ENCODE results near the gene VPS4B.

Gene VPS4B

DNA sequence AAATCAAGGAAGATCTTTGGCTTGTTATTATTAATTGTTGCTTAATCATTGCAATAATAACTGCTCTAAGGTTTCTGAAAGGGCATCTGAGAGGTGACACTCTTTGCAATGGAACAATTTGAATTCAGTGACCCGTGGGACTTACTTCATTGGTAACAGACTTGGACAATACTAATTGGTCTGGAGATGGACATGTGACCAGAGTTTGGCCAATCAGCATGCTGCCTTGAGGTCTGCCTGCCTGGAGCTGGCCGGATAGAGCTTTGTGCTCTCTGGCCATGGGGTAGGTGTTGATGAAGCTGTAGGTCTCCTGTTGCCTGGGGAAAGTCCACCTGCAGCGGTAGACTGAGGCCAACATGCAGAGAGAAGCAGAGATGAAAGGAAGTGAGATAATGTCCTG lies 24.0 kb upstream of the VPS4B start:
- H3K27ac ChIP-seq: peak overlapping the region; percentile 96
- ChIA-PET CTCF (no interaction called here), POLR2A (ENCODE audit: low non-redundant PET) (no interaction called here)
- TF ChIP-seq, protein P1, sequence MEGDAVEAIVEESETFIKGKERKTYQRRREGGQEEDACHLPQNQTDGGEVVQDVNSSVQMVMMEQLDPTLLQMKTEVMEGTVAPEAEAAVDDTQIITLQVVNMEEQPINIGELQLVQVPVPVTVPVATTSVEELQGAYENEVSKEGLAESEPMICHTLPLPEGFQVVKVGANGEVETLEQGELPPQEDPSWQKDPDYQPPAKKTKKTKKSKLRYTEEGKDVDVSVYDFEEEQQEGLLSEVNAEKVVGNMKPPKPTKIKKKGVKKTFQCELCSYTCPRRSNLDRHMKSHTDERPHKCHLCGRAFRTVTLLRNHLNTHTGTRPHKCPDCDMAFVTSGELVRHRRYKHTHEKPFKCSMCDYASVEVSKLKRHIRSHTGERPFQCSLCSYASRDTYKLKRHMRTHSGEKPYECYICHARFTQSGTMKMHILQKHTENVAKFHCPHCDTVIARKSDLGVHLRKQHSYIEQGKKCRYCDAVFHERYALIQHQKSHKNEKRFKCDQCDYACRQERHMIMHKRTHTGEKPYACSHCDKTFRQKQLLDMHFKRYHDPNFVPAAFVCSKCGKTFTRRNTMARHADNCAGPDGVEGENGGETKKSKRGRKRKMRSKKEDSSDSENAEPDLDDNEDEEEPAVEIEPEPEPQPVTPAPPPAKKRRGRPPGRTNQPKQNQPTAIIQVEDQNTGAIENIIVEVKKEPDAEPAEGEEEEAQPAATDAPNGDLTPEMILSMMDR (conservative IDR thresholded peaks at IDR 0.05; ENCODE audit: low read depth): no peak
- no peak for DNase-seq (ENCODE audit: low spot score)

DNA sequence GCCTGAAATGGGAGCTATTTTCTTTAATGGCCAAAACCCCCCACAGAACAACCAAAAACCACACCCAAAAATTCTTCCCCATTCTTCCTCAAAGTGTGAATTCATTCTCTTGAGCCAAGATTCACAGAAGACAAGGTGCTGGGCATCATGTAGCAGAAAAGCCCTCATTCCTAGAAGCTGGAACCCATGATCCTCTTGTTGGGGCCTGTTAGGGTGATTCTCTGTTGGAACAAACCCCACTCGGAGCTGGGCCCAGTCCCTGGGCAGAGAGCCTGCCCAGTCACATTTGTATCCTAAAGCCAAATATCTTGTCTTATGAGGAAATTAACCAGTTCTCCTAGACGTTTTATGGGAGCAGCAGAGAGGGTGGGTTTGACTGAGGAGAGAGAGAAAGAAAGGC lies 22.8 kb upstream of the VPS4B start:
- DNase-seq (ENCODE audit: low spot score): peak; percentile 32
- ChIA-PET POLR2A (ENCODE audit: low non-redundant PET) (interaction anchor here (1.2 to 1.4 kb wide), 2 partner anchors 31 to 79 kb away, joined by 3 read pairs; partner anchors contain the start of gene SERPINB5), CTCF (interaction anchor here (0.7 kb wide), 1 partner anchor 430 kb away, joined by 3 read pairs; no protein-coding TSS in a partner anchor)
- TF ChIP-seq, protein P1 (conservative IDR thresholded peaks at IDR 0.05; ENCODE audit: low read depth): no peak
- H3K27ac ChIP-seq: peak overlapping the region; percentile 96

DNA sequence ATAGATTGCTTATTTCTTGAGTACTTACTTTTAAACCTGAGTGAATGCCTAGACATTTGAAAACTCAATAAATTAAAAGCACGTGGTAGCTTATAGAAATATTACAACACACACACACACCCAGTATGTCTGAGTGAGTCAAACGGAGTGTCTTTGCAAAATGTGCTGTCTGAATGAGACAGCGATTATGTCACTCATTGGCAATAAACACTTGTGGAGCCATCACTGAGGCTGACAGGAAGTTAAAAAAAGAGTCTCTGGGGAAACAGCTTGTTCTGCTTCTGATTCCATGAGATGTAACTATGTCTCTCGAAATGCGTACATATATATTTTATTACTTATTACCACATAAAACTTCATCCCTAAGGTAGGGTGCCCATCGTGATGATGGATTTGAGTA lies 22.3 kb upstream of the VPS4B start:
- peak; percentile 81 for DNase-seq (ENCODE audit: low spot score)
- POLR2A ChIA-PET (ENCODE audit: low non-redundant PET): interaction anchor here (1.2 to 1.4 kb wide), 2 partner anchors 32 to 79 kb away, joined by 3 read pairs; partner anchors contain the start of gene SERPINB5
- H3K27ac ChIP-seq: peak overlapping the region; percentile 96
- CTCF ChIA-PET: interaction anchor here (0.6 to 0.7 kb wide), 3 partner anchors 11 to 438 kb away, joined by 3 read pairs; no protein-coding TSS in a partner anchor
- TF ChIP-seq, protein P1 (conservative IDR thresholded peaks at IDR 0.05; ENCODE audit: low read depth): no peak

GRCh38 chr18:63443829-63444228 lies 21.6 kb upstream of the VPS4B start:
- ChIA-PET CTCF (interaction anchor here (0.6 kb wide), 2 partner anchors 10 to 437 kb away, joined by 3 read pairs; no protein-coding TSS in a partner anchor), POLR2A (ENCODE audit: low non-redundant PET) (interaction anchor here (1.4 kb wide), 1 partner anchor 78 kb away, joined by 3 read pairs; no protein-coding TSS in a partner anchor)

GRCh38 chr18:63440881-63441280 lies 18.6 kb upstream of the VPS4B start:
- ChIA-PET POLR2A (ENCODE audit: low non-redundant PET) (no interaction called here), CTCF (no interaction called here)
- no peak for DNase-seq (ENCODE audit: low spot score)
- TF ChIP-seq, protein P1 (conservative IDR thresholded peaks at IDR 0.05; ENCODE audit: low read depth): no peak
- H3K27ac ChIP-seq: peak overlapping the region; percentile 48

More at GRCh38 chr18:63443829-63444228, 21.6 kb upstream of the VPS4B start:
- DNase-seq (ENCODE audit: low spot score): peak; percentile 64
- peak overlapping the region; percentile 96 for H3K27ac ChIP-seq
- TF ChIP-seq, protein P1 (conservative IDR thresholded peaks at IDR 0.05; ENCODE audit: low read depth): no peak

- CTCF ChIA-PET: interaction anchor here (1.1 kb wide), 1 partner anchor 18 kb away, joined by 5 read pairs; the partner anchor contains the start of gene VPS4B
Observed at GRCh38 chr18:63440219-63440618, 17.9 kb upstream of the VPS4B start.

More at GRCh38 chr18:63440219-63440618, 17.9 kb upstream of the VPS4B start:
- TF ChIP-seq, protein P1 (conservative IDR thresholded peaks at IDR 0.05; ENCODE audit: low read depth): no peak
- peak overlapping the region; percentile 80 for H3K27ac ChIP-seq
- no peak for DNase-seq (ENCODE audit: low spot score)
- POLR2A ChIA-PET (ENCODE audit: low non-redundant PET): no interaction called here
